ENCODE results near the gene GMEB1. TPM values are rescaled to one million over a fixed set of nuclear protein-coding genes. Genes with fewer than 3 reads are reported as not detected.
"Not testable (repeated sequence)": the region's sequence is repeated elsewhere in the genome, so short reads cannot be mapped to it uniquely, and the experiment has no call there.

The GMEB1 gene
- 1 to 10 TPM; 6.9 to 7.7 (median 7.3) TPM for total RNA-seq
- 2.9 TPM for polyA plus RNA-seq
- long read RNA-seq, donor 1, full-length matches to known transcripts: 7 of 11 reads
- long read RNA-seq, donor 1, partial matches to known transcripts: 1 of 11 reads
- long read RNA-seq, donor 1, other reads (novel, unspliced or antisense): 3 of 11 reads
- long read RNA-seq, donor 2, full-length matches to known transcripts: 3 of 6 reads
- long read RNA-seq, donor 2, partial matches to known transcripts: 0 of 6 reads
- long read RNA-seq, donor 2, other reads (novel, unspliced or antisense): 3 of 6 reads
- long read RNA-seq, donor 3, full-length matches to known transcripts: 29 of 37 reads
- long read RNA-seq, donor 3, partial matches to known transcripts: 3 of 37 reads
- long read RNA-seq, donor 3, other reads (novel, unspliced or antisense): 5 of 37 reads
- long read RNA-seq, donor 4, partial matches to known transcripts: 0 of 4 reads
- long read RNA-seq, donor 4, other reads (novel, unspliced or antisense): 2 of 4 reads

- Histone ChIP-seq H3K27me3 (ENCODE audit: control insufficient read depth, insufficient read depth) (no peaks in the 10 kb centered on the region), H3K27ac (ENCODE audit: low read length) (peak within 1 kb of the TSS; percentile 99), H3K4me1 (ENCODE audit: control insufficient read depth, insufficient read depth, low read length) (peaks cover 3% of the 10 kb centered on the region), H3K9me3 (ENCODE audit: control insufficient read depth, low read length) (no peaks in the 10 kb centered on the region), H3K4me3 (ENCODE audit: low read length) (peak within 1 kb of the TSS; percentile 99)
- ATAC-seq: peak; percentile 90
- intact Hi-C loops (cut with DNase I): no loop called here
- 1% methylated on average over 57 of the region's 57 CpGs for WGBS
- DNase-seq: peak; percentile 89 to 96 (median 96)
These were observed at the start of gene GMEB1 for GRCh38 chr1:28668191-28668955. Gene GMEB1, plus strand, starts transcription at chr1:28668784. Its CDS starts 14,829 bp downstream, at chr1:28683613.

DNA sequence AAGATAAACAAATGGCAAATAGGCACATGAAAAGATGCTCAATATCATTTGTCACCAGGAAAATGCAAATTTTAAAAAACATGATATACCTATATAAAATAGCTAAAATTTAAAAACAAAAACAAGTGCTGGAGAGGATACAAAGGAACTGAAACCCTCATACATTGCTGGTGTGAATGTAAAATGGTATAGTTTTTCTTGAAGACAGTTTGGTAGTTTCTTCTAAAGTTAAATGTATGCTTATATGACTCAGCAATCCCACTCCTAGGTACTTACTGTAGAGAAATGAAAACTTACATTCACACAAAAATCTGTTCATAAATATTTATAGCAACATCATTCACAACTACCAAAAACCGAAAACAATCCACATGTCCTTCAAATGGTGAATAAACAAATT is 36.9 kb upstream of the GMEB1 start:
- H3K4me3 ChIP-seq (ENCODE audit: low read length): no peak overlapping the region
- H3K4me1 ChIP-seq (ENCODE audit: control insufficient read depth, insufficient read depth, low read length): no peaks in the 10 kb centered on the region
- no peaks in the 10 kb centered on the region for H3K9me3 ChIP-seq (ENCODE audit: control insufficient read depth, low read length)
- no peak for DNase-seq
- WGBS: 90% methylated on average over 1 of the region's 1 CpG
- no peak overlapping the region for H3K27ac ChIP-seq (ENCODE audit: low read length)
- intact Hi-C loops (cut with DNase I): no loop called here
- no peaks in the 10 kb centered on the region for H3K27me3 ChIP-seq (ENCODE audit: control insufficient read depth, insufficient read depth)
- no peak for ATAC-seq

DNA sequence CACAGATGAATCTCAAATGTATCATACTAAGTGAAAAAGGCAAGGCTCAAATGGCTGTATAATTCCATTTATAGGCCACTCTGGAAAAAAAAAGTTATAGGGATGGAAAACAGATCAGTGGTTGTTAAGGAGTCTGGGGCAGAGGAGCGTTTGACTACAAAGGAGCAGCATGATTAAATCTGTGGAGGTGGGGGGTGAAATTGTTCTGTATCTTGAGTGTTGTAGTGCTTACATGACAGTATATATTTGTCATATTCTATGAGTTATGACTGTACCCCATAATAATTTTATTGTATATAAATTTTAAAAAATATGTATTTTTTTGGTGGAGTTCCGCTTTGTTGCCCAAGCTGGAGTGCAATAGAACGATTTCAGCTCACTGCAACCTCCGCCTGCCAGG is 36.0 kb upstream of the GMEB1 start:
- intact Hi-C loops (cut with DNase I): no loop called here
- Histone ChIP-seq H3K4me1 (ENCODE audit: control insufficient read depth, insufficient read depth, low read length) (no peaks in the 10 kb centered on the region), H3K27ac (ENCODE audit: low read length) (no peak overlapping the region), H3K4me3 (ENCODE audit: low read length) (no peak overlapping the region), H3K9me3 (ENCODE audit: control insufficient read depth, low read length) (no peaks in the 10 kb centered on the region), H3K27me3 (ENCODE audit: control insufficient read depth, insufficient read depth) (no peaks in the 10 kb centered on the region)
- 93% methylated on average over 4 of the region's 4 CpGs for WGBS
- DNase-seq (no peak), ATAC-seq (no peak)

DNA sequence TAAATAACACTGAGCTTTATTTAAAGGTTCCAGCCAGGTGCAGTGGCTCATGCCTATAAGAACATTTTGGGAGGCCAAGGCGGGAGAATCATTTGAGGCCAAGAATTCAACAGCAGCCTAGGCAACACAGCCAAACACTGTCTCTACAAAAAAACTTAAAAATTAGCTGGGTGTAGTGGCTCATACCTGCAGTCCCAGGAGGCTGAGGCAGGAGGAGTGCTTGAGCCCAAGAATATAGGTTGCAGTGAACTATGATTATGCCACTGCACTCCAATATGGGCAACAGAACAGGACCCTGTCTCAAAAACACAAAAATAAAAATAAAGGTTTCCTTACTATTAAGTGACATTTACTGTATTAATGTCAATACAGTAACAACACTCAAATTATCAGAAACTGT is 27.8 kb upstream of the GMEB1 start:
- Histone ChIP-seq H3K4me3 (ENCODE audit: low read length) (no peak overlapping the region), H3K27me3 (ENCODE audit: control insufficient read depth, insufficient read depth) (no peaks in the 10 kb centered on the region), H3K9me3 (ENCODE audit: control insufficient read depth, low read length) (no peaks in the 10 kb centered on the region), H3K27ac (ENCODE audit: low read length) (no peak overlapping the region), H3K4me1 (ENCODE audit: control insufficient read depth, insufficient read depth, low read length) (no peaks in the 10 kb centered on the region)
- DNase-seq (no peak), ATAC-seq (no peak)
- intact Hi-C loops (cut with DNase I): loop anchor here in 2 of 4 donors (5.0 to 10.0 kb wide), 2 partner anchors 97 to 544 kb away; partner anchors contain the start of genes YTHDF2 (in 2 of the 2) and SRSF4 (in 1 of the 2)
- WGBS: 95% methylated on average over 1 of the region's 1 CpG

GRCh38 chr1:28642056-28642846 is 26.3 kb upstream of the GMEB1 start:
- Histone ChIP-seq H3K4me1 (ENCODE audit: control insufficient read depth, insufficient read depth, low read length) (no peaks in the 10 kb centered on the region), H3K4me3 (ENCODE audit: low read length) (peak overlapping the region; percentile 60), H3K27me3 (ENCODE audit: control insufficient read depth, insufficient read depth) (no peaks in the 10 kb centered on the region), H3K27ac (ENCODE audit: low read length) (peak overlapping the region; percentile 89), H3K9me3 (ENCODE audit: control insufficient read depth, low read length) (no peaks in the 10 kb centered on the region)
- ATAC-seq: peak; percentile 20 to 40
- no peak for DNase-seq
- WGBS: under 1% methylated on average over 26 of the region's 26 CpGs
- intact Hi-C loops (cut with DNase I): loop anchor here in 2 of 4 donors (5.0 to 10.0 kb wide), 2 partner anchors 95 to 543 kb away; partner anchors contain the start of genes YTHDF2 (in 2 of the 2) and SRSF4 (in 1 of the 2)

DNA sequence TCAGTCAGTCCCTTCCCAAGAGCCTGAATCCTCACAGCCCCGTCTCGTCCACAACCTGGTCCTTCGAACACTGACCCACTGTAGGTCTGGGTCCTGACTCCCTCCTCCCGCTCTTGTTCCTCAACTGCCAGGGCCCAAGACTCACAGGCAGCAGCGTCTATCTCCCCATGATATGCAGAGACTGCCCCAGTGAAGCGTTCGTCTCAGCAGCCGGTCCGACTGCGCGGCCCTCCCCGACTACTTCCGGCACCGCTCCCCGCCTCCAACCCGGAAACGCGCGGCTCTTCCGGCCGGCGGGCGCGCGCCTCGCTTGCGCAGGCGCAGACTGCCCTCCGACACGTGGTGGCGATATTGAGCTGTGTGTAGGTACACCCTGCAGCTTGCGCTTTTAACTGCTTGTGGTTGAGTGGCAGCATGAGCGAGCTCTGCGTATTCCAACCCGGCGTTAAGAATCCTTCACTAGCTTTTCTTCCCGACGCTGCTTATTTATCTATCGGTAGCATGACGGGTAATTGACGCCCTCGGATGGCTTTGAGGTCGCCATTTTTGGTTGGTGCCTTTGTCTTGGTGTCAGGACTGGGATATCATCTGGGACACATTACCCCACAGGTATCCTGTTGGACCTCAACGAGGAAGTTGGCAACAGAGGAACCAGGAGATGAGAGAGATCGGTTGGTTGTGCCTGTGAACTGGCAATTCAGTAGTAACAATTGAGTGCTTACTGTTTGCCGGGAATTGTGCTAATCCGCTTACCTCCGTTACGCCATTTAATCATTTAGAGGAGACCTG is 25.5 kb upstream of the GMEB1 start, which contains the start of gene TAF12:
TAF12 (minus strand) TSS at position 221 of the 789 bp plus-strand sequence. CDS start 20,986 bp downstream, outside the sequence.
- intact Hi-C loops (cut with DNase I): loop anchor here in 2 of 4 donors (5.0 to 10.0 kb wide), 2 partner anchors 94 to 542 kb away; partner anchors contain the start of genes YTHDF2 (in 2 of the 2) and SRSF4 (in 1 of the 2)
- no peaks in the 10 kb centered on the region for H3K27me3 ChIP-seq (ENCODE audit: control insufficient read depth, insufficient read depth)
- H3K27ac ChIP-seq (ENCODE audit: low read length): peak within 1 kb of the TSS; percentile 89
- ATAC-seq (peak; percentile 96), DNase-seq (peak; percentile 91 to 97 (median 97))
- WGBS: under 1% methylated on average over 49 of the region's 49 CpGs
- peak within 1 kb of the TSS; percentile 72 for H3K4me3 ChIP-seq (ENCODE audit: low read length)
- H3K4me1 ChIP-seq (ENCODE audit: control insufficient read depth, insufficient read depth, low read length): no peaks in the 10 kb centered on the region
- H3K9me3 ChIP-seq (ENCODE audit: control insufficient read depth, low read length): no peaks in the 10 kb centered on the region

- 90% methylated on average over 3 of the region's 3 CpGs for WGBS
- ATAC-seq (no peak), DNase-seq (no peak)
- Histone ChIP-seq H3K4me1 (ENCODE audit: control insufficient read depth, insufficient read depth, low read length) (no peaks in the 10 kb centered on the region), H3K9me3 (ENCODE audit: control insufficient read depth, low read length) (no peaks in the 10 kb centered on the region), H3K27ac (ENCODE audit: low read length) (no peak overlapping the region), H3K27me3 (ENCODE audit: control insufficient read depth, insufficient read depth) (no peaks in the 10 kb centered on the region), H3K4me3 (ENCODE audit: low read length) (no peak overlapping the region)
- intact Hi-C loops (cut with DNase I): loop anchor here in 2 of 4 donors (5.0 to 10.0 kb wide), 2 partner anchors 93 to 540 kb away; partner anchors contain the start of genes YTHDF2 (in 2 of the 2) and SRSF4 (in 1 of the 2)
These were observed 24.1 kb upstream of the GMEB1 start for GRCh38 chr1:28644494-28644893.

GRCh38 chr1:28645406-28645805 is 23.2 kb upstream of the GMEB1 start:
- H3K4me1 ChIP-seq (ENCODE audit: control insufficient read depth, insufficient read depth, low read length); ATAC-seq: not testable (repeated sequence)

GRCh38 chr1:28646040-28646439 is 22.5 kb upstream of the GMEB1 start:
- intact Hi-C loops (cut with DNase I): loop anchor here in 1 of 4 donors (10.0 kb wide), 1 partner anchor 539 kb away; the partner anchor contains the start of gene SRSF4

More at GRCh38 chr1:28645406-28645805, 23.2 kb upstream of the GMEB1 start:
- DNase-seq; H3K4me3 ChIP-seq (ENCODE audit: low read length); H3K9me3 ChIP-seq (ENCODE audit: control insufficient read depth, low read length); H3K27ac ChIP-seq (ENCODE audit: low read length); H3K27me3 ChIP-seq (ENCODE audit: control insufficient read depth, insufficient read depth): not testable (repeated sequence)
- 98% methylated on average over 11 of the region's 11 CpGs for WGBS
- intact Hi-C loops (cut with DNase I): loop anchor here in 1 of 4 donors (10.0 kb wide), 1 partner anchor 539 kb away; the partner anchor contains the start of gene SRSF4

More at GRCh38 chr1:28646040-28646439, 22.5 kb upstream of the GMEB1 start:
- no peak for ATAC-seq
- Histone ChIP-seq H3K9me3 (ENCODE audit: control insufficient read depth, low read length) (no peaks in the 10 kb centered on the region), H3K4me1 (ENCODE audit: control insufficient read depth, insufficient read depth, low read length) (no peaks in the 10 kb centered on the region), H3K4me3 (ENCODE audit: low read length) (no peak overlapping the region), H3K27me3 (ENCODE audit: control insufficient read depth, insufficient read depth) (no peaks in the 10 kb centered on the region), H3K27ac (ENCODE audit: low read length) (no peak overlapping the region)
- no peak for DNase-seq
- WGBS: 97% methylated on average over 1 of the region's 1 CpG
